Activated CD8-positive, alpha-beta T cell treated with anti-CD3 and anti-CD28 coated beads for 36 hours (primary cell): ENCODE results near the gene DLD. TPM values are rescaled to one million over a fixed set of nuclear protein-coding genes. Genes with fewer than 3 reads are reported as not detected.

Source experiments
- ATAC-seq: fragments of 200-7000 bp; cut with Tn5 transposase; one replicate; pipeline ENCODE4 v1.10.0; 2021; ENCODE audit warnings: mild to moderate bottlenecking, moderate library complexity
- CTCF ChIA-PET: fragments of 350-600 bp; sonication (Branson Sonifier 250); formaldehyde crosslinking; loops from one replicate; lab custom pipeline; 2021; ENCODE audit warnings: antibody characterized with exemption; lab: Charles Lee
- POLR2A ChIA-PET: fragments of 350-600 bp; sonication (Branson Sonifier 250); formaldehyde crosslinking; loops from one replicate; lab custom pipeline; 2021; ENCODE audit warnings: antibody characterized with exemption; lab: Charles Lee
- DNase-seq: peaks from one replicate; pipeline ENCODE4 v3.0.0-alpha.2; 2020
- H3K27ac Mint-ChIP-seq: one replicate; pipeline ENCODE4 v1.8.0; 2021; ENCODE audit warnings: mild to moderate bottlenecking, mixed read lengths
- H3K27me3 Mint-ChIP-seq: one replicate; pipeline ENCODE4 v1.8.0; 2021; ENCODE audit warnings: mixed read lengths
- H3K36me3 Mint-ChIP-seq: one replicate; pipeline ENCODE4 v1.8.0; 2021; ENCODE audit warnings: low read depth, mixed read lengths
- H3K4me1 Mint-ChIP-seq: one replicate; pipeline ENCODE4 v1.8.0; 2021; ENCODE audit warnings: low read depth, mixed read lengths
- H3K4me3 Mint-ChIP-seq: one replicate; pipeline ENCODE4 v1.8.0; 2021; ENCODE audit warnings: mild to moderate bottlenecking, moderate library complexity, mixed read lengths
- H3K9me3 Mint-ChIP-seq: one replicate; pipeline ENCODE4 v1.8.0; 2021; ENCODE audit warnings: mixed read lengths
- CTCF ChIP-seq: fragments of 200-600 bp; IDR thresholded peaks from one replicate; pipeline ENCODE4 v1.8.0; 2022; ENCODE audit warnings: antibody characterized with exemption, mild to moderate bottlenecking
- intact Hi-C: fragments of 100-400 bp; cut with micrococcal nuclease; formaldehyde crosslinking; loops from one replicate; pipeline ENCODE4 v1.10.0; 2022
- total RNA-seq, 2 experiments: library from RNA; stranded (reverse); gene quantifications; one replicate each; pipeline ENCODE4 v1.2.3, GENCODE V29; 2021

The DLD gene
- total RNA-seq, 2 experiments from 2014 or later: 99.8 to 102 TPM

GRCh38 chr7:107865956-107866775, 24.8 kb upstream of the DLD start:
- DNase-seq: peak; percentile 69
- Mint-ChIP-seq H3K27ac (peak overlapping the region; percentile 88), H3K9me3 (no peaks in the 10 kb centered on the region), H3K4me1 (peaks cover 20% of the 10 kb centered on the region), H3K36me3 (no peaks in the 10 kb centered on the region), H3K4me3 (no peak overlapping the region), H3K27me3 (no peaks in the 10 kb centered on the region)
- peak; percentile 78 for ATAC-seq
- CTCF ChIA-PET: interaction anchor here (1.4 kb wide), 1 partner anchor 9 kb away, joined by 3 read pairs; no protein-coding TSS in a partner anchor
- TF ChIP-seq CTCF: no peak
- intact Hi-C loops: no loop called here
- POLR2A ChIA-PET: no interaction called here

- Mint-ChIP-seq H3K9me3 (no peaks in the 10 kb centered on the region), H3K4me3 (no peak overlapping the region), H3K4me1 (peaks cover 20% of the 10 kb centered on the region), H3K36me3 (no peaks in the 10 kb centered on the region), H3K27ac (no peak overlapping the region), H3K27me3 (no peaks in the 10 kb centered on the region)
- no peak for DNase-seq
- no peak for TF ChIP-seq CTCF
- ChIA-PET POLR2A (interaction anchor here (0.8 kb wide), 1 partner anchor 124 kb away, joined by 4 read pairs; the partner anchor contains the start of gene CBLL1), CTCF (interaction anchor here (1.2 to 1.6 kb wide), 4 partner anchors 10 to 123 kb away, joined by 5 to 8 read pairs (median 6); no protein-coding TSS in a partner anchor)
- ATAC-seq: no peak
- intact Hi-C loops: no loop called here
Observed at GRCh38 chr7:107867858-107868466, 23.0 kb upstream of the DLD start.

- H3K4me3 Mint-ChIP-seq: no peak overlapping the region
- H3K27ac Mint-ChIP-seq: no peak overlapping the region
- TF ChIP-seq CTCF: no peak
- peaks cover 18% of the 10 kb centered on the region for H3K4me1 Mint-ChIP-seq
- DNase-seq: no peak
- H3K27me3 Mint-ChIP-seq: no peaks in the 10 kb centered on the region
- intact Hi-C loops: loop anchor here (10.0 kb wide), 1 partner anchor 56 kb away; no protein-coding TSS in a partner anchor
- no peaks in the 10 kb centered on the region for H3K9me3 Mint-ChIP-seq
- no peaks in the 10 kb centered on the region for H3K36me3 Mint-ChIP-seq
- no peak for ATAC-seq
- ChIA-PET CTCF (interaction anchor here (1.0 to 1.4 kb wide), 3 partner anchors 9 to 129 kb away, joined by 4 read pairs; no protein-coding TSS in a partner anchor), POLR2A (no interaction called here)
Observed at GRCh38 chr7:107870427-107871000, 20.5 kb upstream of the DLD start.

- Mint-ChIP-seq H3K9me3 (no peaks in the 10 kb centered on the region), H3K4me3 (no peak overlapping the region), H3K4me1 (peaks cover 16% of the 10 kb centered on the region), H3K36me3 (no peaks in the 10 kb centered on the region), H3K27me3 (no peaks in the 10 kb centered on the region), H3K27ac (no peak overlapping the region)
- ChIA-PET CTCF (interaction anchor here (0.9 to 5.2 kb wide), 9 partner anchors 13 to 132 kb away, joined by 3 to 117 read pairs (median 4); partner anchors contain the start of genes CBLL1 and DLD), POLR2A (interaction anchor here (3.8 kb wide), 1 partner anchor 131 kb away, joined by 17 read pairs; the partner anchor contains the start of gene CBLL1)
- no peak for DNase-seq
- no peak for ATAC-seq
- intact Hi-C loops: loop anchor here (2.0 to 10.0 kb wide), 2 partner anchors 59 to 131 kb away; no protein-coding TSS in a partner anchor
- TF ChIP-seq CTCF: no peak
Observed at GRCh38 chr7:107874111-107874510, 16.9 kb upstream of the DLD start.
